ENCODE data around the gene BCAN.

GRCh38 chr1:156594190-156594589, 47.7 kb upstream of the BCAN start:
- TF ChIP-seq POLR2A (IDR thresholded peaks at IDR 0.05) = no peak
- TF ChIP-seq, protein P1, sequence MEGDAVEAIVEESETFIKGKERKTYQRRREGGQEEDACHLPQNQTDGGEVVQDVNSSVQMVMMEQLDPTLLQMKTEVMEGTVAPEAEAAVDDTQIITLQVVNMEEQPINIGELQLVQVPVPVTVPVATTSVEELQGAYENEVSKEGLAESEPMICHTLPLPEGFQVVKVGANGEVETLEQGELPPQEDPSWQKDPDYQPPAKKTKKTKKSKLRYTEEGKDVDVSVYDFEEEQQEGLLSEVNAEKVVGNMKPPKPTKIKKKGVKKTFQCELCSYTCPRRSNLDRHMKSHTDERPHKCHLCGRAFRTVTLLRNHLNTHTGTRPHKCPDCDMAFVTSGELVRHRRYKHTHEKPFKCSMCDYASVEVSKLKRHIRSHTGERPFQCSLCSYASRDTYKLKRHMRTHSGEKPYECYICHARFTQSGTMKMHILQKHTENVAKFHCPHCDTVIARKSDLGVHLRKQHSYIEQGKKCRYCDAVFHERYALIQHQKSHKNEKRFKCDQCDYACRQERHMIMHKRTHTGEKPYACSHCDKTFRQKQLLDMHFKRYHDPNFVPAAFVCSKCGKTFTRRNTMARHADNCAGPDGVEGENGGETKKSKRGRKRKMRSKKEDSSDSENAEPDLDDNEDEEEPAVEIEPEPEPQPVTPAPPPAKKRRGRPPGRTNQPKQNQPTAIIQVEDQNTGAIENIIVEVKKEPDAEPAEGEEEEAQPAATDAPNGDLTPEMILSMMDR (IDR thresholded peaks at IDR 0.05) = no peak

All from lower leg skin (tissue), 3 donors.